Stomach (tissue), 9 donors: ENCODE measurements around the gene KIAA1143. TPM values are rescaled to one million over a fixed set of nuclear protein-coding genes. Genes with fewer than 3 reads are reported as not detected.

Source experiments
- DNase-seq, 2 donors: peaks; one replicate each; pipeline versions ENCODE4 v3.0.0 to v3.0.0-alpha.2; 2013 to 2019
- H3K27ac ChIP-seq, 5 donors: fragments of 200-600 bp in 4 of 5; sonication (generic) in 4 of 5; one replicate each; pipeline ENCODE4 v1.5.1; 2013 to 2019; ENCODE audit warnings: mild to moderate bottlenecking in 1 of 5, moderate library complexity in 1 of 5
- H3K27me3 ChIP-seq, 3 donors: fragments of 200-600 bp; sonication (generic); one replicate each; pipeline ENCODE4 v1.5.1; 2017 to 2019; ENCODE audit warnings: mixed run types in 1 of 3
- H3K36me3 ChIP-seq, 4 donors: fragments of 200-600 bp; sonication (generic); 1 replicate in 3 of 4; 2 replicates in 1 of 4; pipeline ENCODE4 v1.5.1; 2016 to 2019
- H3K4me1 ChIP-seq, 4 donors: fragments of 200-600 bp; sonication (generic); one replicate each; pipeline ENCODE4 v1.5.1; 2016 to 2019
- H3K4me3 ChIP-seq, 4 donors: fragments of 200-600 bp; sonication (generic) in 3 of 4; one replicate each; pipeline ENCODE4 v1.5.1; 2016 to 2019; ENCODE audit warnings: mild to moderate bottlenecking in 1 of 4
- H3K9me3 ChIP-seq, 4 donors: fragments of 200-600 bp; sonication (generic); one replicate each; pipeline ENCODE4 v1.5.1; 2016 to 2019
- CTCF ChIP-seq, 7 experiments: fragments of 450-650 bp in 4 of 7; fragments of 200-600 bp in 3 of 7; sonication (generic) in 3 of 7; IDR thresholded peaks; one replicate each; pipeline ENCODE4 v1.5.1; 2016 to 2019; ENCODE audit warnings: antibody characterized with exemption in 7 of 7, control low read depth in 2 of 7, mild to moderate bottlenecking in 1 of 7
- EP300 ChIP-seq: sonication (generic); formaldehyde crosslinking; IDR thresholded peaks from one replicate; pipeline ENCODE4 v1.6.1; 2017; ENCODE audit warnings: antibody characterized with exemption
- POLR2A ChIP-seq, 4 donors: fragments of 450-650 bp; IDR thresholded peaks; one replicate each; pipeline ENCODE4 v1.6.1; 2016; ENCODE audit warnings: antibody characterized with exemption in 4 of 4, control low read depth in 2 of 4, mild to moderate bottlenecking in 1 of 4, moderate library complexity in 1 of 4
- POLR2AphosphoS5 ChIP-seq, 3 donors: sonication (generic); formaldehyde crosslinking; IDR thresholded peaks; one replicate each; pipeline ENCODE4 v1.6.1; 2016; ENCODE audit warnings: antibody characterized with exemption in 3 of 3
- WGBS, 5 donors: extraction: QIAGEN DNeasy Blood & Tissue Kit in 3 of 5; methylation state at CpG; one replicate each; pipeline versions ENCODE4 v1.1.5 to v1.1.7; 2013 to 2018; 5-methylcytosine and 5-hydroxymethylcytosine counted together
- intact Hi-C: fragments of 100-400 bp; cut with DNase I; formaldehyde crosslinking; loops from one replicate; pipeline ENCODE4 v1.15.1; 2023; ENCODE audit warnings: low total_unique reads
- polyA plus RNA-seq, 3 donors: library from polyadenylated mRNA; stranded (reverse); fragments of 200-250 nt; gene quantifications; one replicate each; pipeline ENCODE4 v1.2.3, GENCODE V29; 2013
- total RNA-seq, 5 donors: library from RNA; depleted of rRNA; stranded (reverse); fragments of >200 nt; gene quantifications; one replicate each; pipeline versions ENCODE4 v1.1.0 to v1.2.3, GENCODE V29; 2014 to 2016
- donor health status: healthy with polysubstance abuse.
- donor health status: Bipolar disorder and iron deficiency.
- donor health status: healthy.

KIAA1143 gene
- total and polyA plus RNA-seq, 8 donors = 7.5 to 31.0 (median 11.5) TPM

- peaks cover 25 to 88% (median 75%) of the 10 kb centered on the region in 4 donors for H3K9me3 ChIP-seq
- intact Hi-C loops = no loop called here
These were observed 32.0 kb downstream of the KIAA1143 start, which contains the start of gene ZNF501 for GRCh38 chr3:44729384-44729910. TSS of gene ZNF501 (plus strand) at chr3:44729635. CDS start at chr3:44734422, 4,787 bp downstream.

GRCh38 chr3:44722103-44722401 is 39.4 kb downstream of the KIAA1143 start:
- H3K4me3 ChIP-seq = no peak overlapping the region
- H3K27ac ChIP-seq = no peak overlapping the region
- H3K9me3 ChIP-seq = peaks cover 75 to 100% (median 96%) of the 10 kb centered on the region in 4 donors
- H3K36me3 ChIP-seq = peaks cover 24 to 80% (median 54%) of the 10 kb centered on the region in 4 donors
- no peaks in the 10 kb centered on the region for H3K4me1 ChIP-seq
- no peaks in the 10 kb centered on the region for H3K27me3 ChIP-seq
- intact Hi-C loops = no loop called here
- no peak for TF ChIP-seq POLR2AphosphoS5 (IDR thresholded peaks at IDR 0.05)
- no peak for TF ChIP-seq CTCF (IDR thresholded peaks at IDR 0.05)
- no peak for DNase-seq
- 97 to 100% (median 100%) methylated on average over 1 of the region's 1 CpG for WGBS, 5 donors

More at GRCh38 chr3:44729384-44729910, 32.0 kb downstream of the KIAA1143 start, which contains the start of gene ZNF501:
- TF ChIP-seq POLR2A (IDR thresholded peaks at IDR 0.05) = no peak
- no peak for TF ChIP-seq EP300
- no peak for TF ChIP-seq CTCF (IDR thresholded peaks at IDR 0.05)
- TF ChIP-seq POLR2AphosphoS5 (IDR thresholded peaks at IDR 0.05) = peak; percentile 73 to 94 (median 79)
- Histone ChIP-seq H3K27ac (peak within 1 kb of the TSS in 4 of 5 donors; percentile 33 to 81 (median 61)), H3K4me1 (peaks cover 0 to 19% (median 11%) of the 10 kb centered on the region in 4 donors), H3K36me3 (peaks cover 18 to 49% (median 37%) of the 10 kb centered on the region in 4 donors), H3K27me3 (no peaks in the 10 kb centered on the region), H3K4me3 (peak within 1 kb of the TSS; percentile 59 to 94 (median 74))
- 0 to 1% (median 1%) methylated on average over 30 to 46 of the region's 46 CpGs for WGBS, 5 donors
- DNase-seq = peak; percentile 94 to 98

- no peak overlapping the region for H3K4me3 ChIP-seq
- no peak overlapping the region for H3K27ac ChIP-seq
- 96 to 98% (median 97%) methylated on average over 10 of the region's 10 CpGs for WGBS, 5 donors
- no peak for DNase-seq
- H3K27me3 ChIP-seq = no peaks in the 10 kb centered on the region
- H3K36me3 ChIP-seq = peaks cover 24 to 85% (median 56%) of the 10 kb centered on the region in 4 donors
- H3K4me1 ChIP-seq = no peaks in the 10 kb centered on the region
- TF ChIP-seq POLR2AphosphoS5 (IDR thresholded peaks at IDR 0.05) (no peak), EP300 (no peak), POLR2A (IDR thresholded peaks at IDR 0.05) (no peak), CTCF (IDR thresholded peaks at IDR 0.05) (no peak)
- intact Hi-C loops = no loop called here
- peaks cover 75 to 99% (median 94%) of the 10 kb centered on the region in 4 donors for H3K9me3 ChIP-seq
These were observed 40.0 kb downstream of the KIAA1143 start for GRCh38 chr3:44721231-44722102.

GRCh38 chr3:44712455-44713075 is 48.9 kb downstream of the KIAA1143 start, which contains the start of gene ZNF502:
TSS of gene ZNF502 (plus strand) at chr3:44712660. CDS start at chr3:44720262, 7,602 bp downstream.
- 1 to 7% (median 3%) methylated on average over 9 to 36 of the region's 36 CpGs for WGBS, 5 donors
- H3K36me3 ChIP-seq = peaks cover 0 to 29% (median 19%) of the 10 kb centered on the region in 4 donors
- peaks cover 0 to 17% (median 2%) of the 10 kb centered on the region in 4 donors for H3K4me1 ChIP-seq
- DNase-seq = peak; percentile 85 to 97
- peaks cover 0 to 8% (median 4%) of the 10 kb centered on the region in 3 donors for H3K27me3 ChIP-seq
- intact Hi-C loops = no loop called here
- peak within 1 kb of the TSS; percentile 6 to 84 (median 76) for H3K27ac ChIP-seq
- TF ChIP-seq CTCF (IDR thresholded peaks at IDR 0.05) (peak in 2 of 7 experiments; percentile 18 to 19), POLR2A (IDR thresholded peaks at IDR 0.05) (no peak), POLR2AphosphoS5 (IDR thresholded peaks at IDR 0.05) (peak; percentile 23 to 77 (median 41)), EP300 (no peak)
- peaks cover 2 to 69% (median 32%) of the 10 kb centered on the region in 4 donors for H3K9me3 ChIP-seq
- H3K4me3 ChIP-seq = peak within 1 kb of the TSS; percentile 75 to 99 (median 87)
